Spleen (tissue), 11 donors: ENCODE data around the gene VCP. TPM values are rescaled to one million over a fixed set of nuclear protein-coding genes. Genes with fewer than 3 reads are reported as not detected.

Experiments used
- DNase-seq: peaks from one replicate; pipeline ENCODE4 v3.0.0-alpha.2; 2020
- H3K27ac ChIP-seq, 8 donors: fragments of 200-600 bp; sonication (generic) in 7 of 8; 1 replicate in 4 of 8; 2 replicates in 4 of 8; pipeline versions ENCODE4 v1.5.0 to v1.8.0; 2016 to 2021; ENCODE audit warnings: inconsistent platforms in 4 of 8, mild to moderate bottlenecking in 4 of 8, moderate library complexity in 1 of 8
- H3K27me3 ChIP-seq, 7 donors: fragments of 200-600 bp; sonication (generic) in 6 of 7; replicated peaks in 1 of 7; 1 replicate in 4 of 7; 2 replicates in 3 of 7; pipeline versions ENCODE4 v1.5.0 to v1.8.0; 2016 to 2021; ENCODE audit warnings: inconsistent platforms in 3 of 7, mild to moderate bottlenecking in 1 of 7
- H3K36me3 ChIP-seq, 6 donors: fragments of 200-600 bp; sonication (generic) in 5 of 6; 1 replicate in 4 of 6; 2 replicates in 2 of 6; pipeline versions ENCODE4 v1.5.0 to v1.8.0; 2016 to 2021; ENCODE audit warnings: inconsistent platforms in 2 of 6
- H3K4me1 ChIP-seq, 6 donors: fragments of 200-600 bp; sonication (generic) in 5 of 6; 1 replicate in 3 of 6; 2 replicates in 3 of 6; pipeline versions ENCODE4 v1.5.0 to v1.8.0; 2016 to 2021; ENCODE audit warnings: inconsistent platforms in 3 of 6
- H3K4me3 ChIP-seq, 8 donors: fragments of 200-600 bp; sonication (generic) in 7 of 8; 1 replicate in 4 of 8; 2 replicates in 4 of 8; pipeline versions ENCODE4 v1.5.0 to v1.8.0; 2016 to 2021; ENCODE audit warnings: inconsistent platforms in 4 of 8, mild to moderate bottlenecking in 4 of 8, moderate library complexity in 2 of 8
- H3K9me3 ChIP-seq, 8 donors: fragments of 200-600 bp; sonication (generic) in 7 of 8; 1 replicate in 4 of 8; 2 replicates in 4 of 8; pipeline versions ENCODE4 v1.5.0 to v1.8.0; 2016 to 2021; ENCODE audit warnings: inconsistent platforms in 4 of 8
- POLR2A ChIP-seq, 3 donors: fragments of 450-650 bp; IDR thresholded peaks; one replicate each; pipeline ENCODE4 v1.5.1; 2017; ENCODE audit warnings: antibody characterized with exemption in 3 of 3, mild to moderate bottlenecking in 1 of 3
- POLR2AphosphoS5 ChIP-seq, 3 donors: sonication (generic); formaldehyde crosslinking; IDR thresholded peaks; one replicate each; pipeline ENCODE4 v1.5.1; 2017; ENCODE audit warnings: antibody characterized with exemption in 3 of 3
- WGBS, 5 donors: extraction: QIAGEN DNeasy Blood & Tissue Kit in 3 of 5; methylation state at CpG; one replicate each; pipeline versions ENCODE4 v1.1.5 to v1.1.7; 2013 to 2018; 5-methylcytosine and 5-hydroxymethylcytosine counted together
- intact Hi-C: fragments of 100-400 bp; cut with DNase I; formaldehyde crosslinking; loops from one replicate; pipeline ENCODE4 v1.15.0; 2023; ENCODE audit warnings: low total_unique reads
- polyA plus RNA-seq, 3 donors: library from polyadenylated mRNA; stranded (reverse); fragments of 200-250 nt; gene quantifications; one replicate each; pipeline ENCODE4 v1.2.1, GENCODE V29; 2013
- total RNA-seq, 7 donors: library from RNA; depleted of rRNA in 3 of 7; stranded (reverse); fragments of >200 nt in 3 of 7; fragmentation: NEBNext Ultra II Directional in 4 of 7; extraction: Animal tissue kit (Norgen Biotek cat#: 25700) in 4 of 7; gene quantifications; one replicate each; pipeline versions ENCODE4 v1.1.0 to v1.2.1, GENCODE V29; 2016 to 2021
- TF ChIP-seq, protein P1 (sequence below), 11 experiments: fragments of 200-600 bp in 7 of 11; fragments of 450-650 bp in 4 of 11; sonication (generic) in 4 of 11; IDR thresholded peaks in 8 of 11; conservative IDR thresholded peaks in 3 of 11; 1 replicate in 7 of 11; 2 replicates in 4 of 11; pipeline versions ENCODE4 v1.4.0 to v1.8.0; 2016 to 2021; ENCODE audit warnings: antibody characterized with exemption in 11 of 11, inconsistent platforms in 4 of 11, mild to moderate bottlenecking in 1 of 11
- donor health status: healthy with polysubstance abuse.
- donor health status: DM: no; HTN: no; CAD: no; lungs with moderate emphysema.
- donor health status: DM: no; HTN: no; CAD: no.
- donor health status: Bipolar disorder and iron deficiency.
- donor health status: healthy.
- donor health status: DM: no; HTN: no; CAD: no.
- donor health status: DM: yes; HTN: yes; CAD: no.

The VCP gene
- total and polyA plus RNA-seq, 10 donors: 48.5 to 269 (median 166) TPM

DNA sequence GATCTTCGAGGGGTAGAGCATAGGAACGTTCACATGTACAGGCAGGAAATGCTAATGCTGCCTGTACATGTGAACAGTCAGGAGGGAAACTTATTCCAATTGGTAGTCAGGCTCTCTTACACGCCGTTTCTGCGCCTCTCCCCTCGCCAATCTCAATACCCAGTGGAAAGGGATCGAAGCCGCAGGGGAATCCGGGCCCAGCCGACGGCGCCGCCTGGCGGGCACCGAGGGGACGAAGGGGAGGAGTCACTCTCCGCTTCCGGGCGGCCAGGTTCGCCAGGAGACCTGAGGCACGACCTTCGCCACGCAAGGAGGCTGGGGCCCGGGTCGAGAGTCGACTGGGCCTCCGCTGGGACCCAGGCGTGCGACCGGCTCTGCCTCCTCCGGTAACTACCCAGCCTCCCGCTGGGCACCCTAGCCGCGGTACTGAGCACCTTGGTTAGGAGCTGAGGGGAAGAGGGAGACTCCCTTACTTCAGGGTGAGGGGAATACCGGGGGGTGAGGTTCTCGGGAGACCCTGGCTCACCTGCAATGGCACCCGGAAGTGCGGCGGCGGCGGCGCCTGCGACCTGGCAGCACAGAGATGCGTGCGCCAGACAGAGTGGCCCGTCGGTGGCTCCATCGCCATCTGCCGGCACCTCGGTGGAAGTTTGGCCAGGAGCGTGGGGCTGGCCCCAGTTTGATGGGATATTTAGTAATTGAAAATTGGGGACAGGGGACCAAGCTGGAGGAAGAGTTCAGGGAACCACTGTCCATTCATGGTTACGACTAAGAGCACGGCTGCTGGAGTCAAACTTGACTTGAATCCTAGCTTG, 23.8 kb upstream of the VCP start, which contains the start of gene PIGO:
Gene PIGO (minus strand): TSS at position 557 of the 815 bp plus-strand sequence. CDS start 1,026 bp downstream, outside the sequence.
- peak within 1 kb of the TSS; percentile 60 to 91 (median 74) for H3K4me3 ChIP-seq
- intact Hi-C loops: loop anchor here (10.0 kb wide), 2 partner anchors 111 to 201 kb away; partner anchors contain the start of gene DNAJB5
- peak within 1 kb of the TSS; percentile 97 to 99 (median 98) for H3K27ac ChIP-seq
- H3K4me1 ChIP-seq: peaks cover 8 to 35% (median 17%) of the 10 kb centered on the region in 6 donors
- peak; percentile 99 for DNase-seq
- TF ChIP-seq POLR2A (IDR thresholded peaks at IDR 0.05) (peak in 1 of 3 donors; percentile 58), POLR2AphosphoS5 (IDR thresholded peaks at IDR 0.05) (peak; percentile 88 to 93 (median 90))
- TF ChIP-seq, protein P1, sequence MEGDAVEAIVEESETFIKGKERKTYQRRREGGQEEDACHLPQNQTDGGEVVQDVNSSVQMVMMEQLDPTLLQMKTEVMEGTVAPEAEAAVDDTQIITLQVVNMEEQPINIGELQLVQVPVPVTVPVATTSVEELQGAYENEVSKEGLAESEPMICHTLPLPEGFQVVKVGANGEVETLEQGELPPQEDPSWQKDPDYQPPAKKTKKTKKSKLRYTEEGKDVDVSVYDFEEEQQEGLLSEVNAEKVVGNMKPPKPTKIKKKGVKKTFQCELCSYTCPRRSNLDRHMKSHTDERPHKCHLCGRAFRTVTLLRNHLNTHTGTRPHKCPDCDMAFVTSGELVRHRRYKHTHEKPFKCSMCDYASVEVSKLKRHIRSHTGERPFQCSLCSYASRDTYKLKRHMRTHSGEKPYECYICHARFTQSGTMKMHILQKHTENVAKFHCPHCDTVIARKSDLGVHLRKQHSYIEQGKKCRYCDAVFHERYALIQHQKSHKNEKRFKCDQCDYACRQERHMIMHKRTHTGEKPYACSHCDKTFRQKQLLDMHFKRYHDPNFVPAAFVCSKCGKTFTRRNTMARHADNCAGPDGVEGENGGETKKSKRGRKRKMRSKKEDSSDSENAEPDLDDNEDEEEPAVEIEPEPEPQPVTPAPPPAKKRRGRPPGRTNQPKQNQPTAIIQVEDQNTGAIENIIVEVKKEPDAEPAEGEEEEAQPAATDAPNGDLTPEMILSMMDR (IDR thresholded peaks at IDR 0.05 in 8 of 11, conservative IDR thresholded peaks at IDR 0.05 in 3 of 11): peak; percentile 76 to 92 (median 83)
- H3K36me3 ChIP-seq: peaks cover 0 to 56% (median 44%) of the 10 kb centered on the region in 6 donors
- 0 to 1% (median 0%) methylated on average over 19 to 53 of the region's 53 CpGs for WGBS, 5 donors
- H3K27me3 ChIP-seq: no peaks in the 10 kb centered on the region
- no peaks in the 10 kb centered on the region for H3K9me3 ChIP-seq

DNA sequence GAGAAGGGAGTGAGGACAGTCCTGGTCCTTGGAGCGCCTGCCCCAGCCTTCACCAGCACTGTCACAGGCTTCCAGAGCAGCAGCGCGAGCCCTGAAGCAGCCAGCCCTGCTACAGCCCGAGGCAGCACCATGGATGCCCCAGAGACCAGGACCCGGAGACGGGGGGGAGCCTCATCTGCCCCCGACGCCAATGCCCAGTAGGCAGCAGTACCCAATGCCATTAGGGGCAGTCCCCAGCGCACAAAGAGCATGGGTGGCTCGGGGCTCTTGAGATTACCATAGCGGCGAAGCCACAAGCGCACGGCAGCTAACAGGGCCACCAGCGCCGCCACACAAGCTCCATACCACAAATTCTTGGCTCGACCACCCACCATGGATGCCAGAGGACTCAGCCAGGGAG, 19.1 kb upstream of the VCP start:
- no peak for DNase-seq
- TF ChIP-seq, protein P1 (IDR thresholded peaks at IDR 0.05 in 8 of 11, conservative IDR thresholded peaks at IDR 0.05 in 3 of 11): no peak
- TF ChIP-seq POLR2AphosphoS5 (IDR thresholded peaks at IDR 0.05) (peak in 1 of 3 donors; percentile 24), POLR2A (IDR thresholded peaks at IDR 0.05) (no peak)
- intact Hi-C loops: loop anchor here (10.0 kb wide), 2 partner anchors 107 to 197 kb away; partner anchors contain the start of gene DNAJB5

DNA sequence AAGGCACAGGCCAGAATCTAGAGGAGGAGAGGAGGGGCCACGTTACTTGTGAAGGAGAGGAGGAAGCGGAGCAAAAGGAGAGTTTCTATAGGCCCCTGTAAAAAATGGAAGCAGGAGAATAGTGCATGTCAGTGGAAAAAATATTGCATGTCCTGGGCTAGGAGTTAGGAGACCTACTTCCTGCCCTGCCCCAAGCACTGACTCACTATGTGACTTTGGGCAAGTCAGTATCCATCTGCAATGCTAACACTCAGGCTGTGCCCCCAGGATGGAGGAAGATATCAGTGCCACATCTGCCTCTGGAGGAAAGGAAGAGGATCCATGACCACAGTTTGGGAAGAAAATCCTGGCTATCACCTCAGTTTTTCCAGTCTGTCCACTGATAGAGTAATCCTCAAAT, 17.0 kb upstream of the VCP start:
- Histone ChIP-seq H3K36me3 (peaks cover 0 to 85% (median 62%) of the 10 kb centered on the region in 6 donors), H3K27me3 (no peaks in the 10 kb centered on the region), H3K9me3 (no peaks in the 10 kb centered on the region), H3K4me1 (peaks cover 0 to 5% (median 0%) of the 10 kb centered on the region in 6 donors), H3K27ac (no peak overlapping the region), H3K4me3 (no peak overlapping the region)
- TF ChIP-seq POLR2AphosphoS5 (IDR thresholded peaks at IDR 0.05) (no peak), POLR2A (IDR thresholded peaks at IDR 0.05) (no peak)
- TF ChIP-seq, protein P1 (IDR thresholded peaks at IDR 0.05 in 8 of 11, conservative IDR thresholded peaks at IDR 0.05 in 3 of 11): no peak
- 70 to 100% (median 96%) methylated on average over 2 of the region's 2 CpGs for WGBS, 5 donors
- intact Hi-C loops: no loop called here
- no peak for DNase-seq

More for the DNA sequence above, 19.1 kb upstream of the VCP start:
- Histone ChIP-seq H3K27me3 (no peaks in the 10 kb centered on the region), H3K4me3 (no peak overlapping the region), H3K4me1 (peaks cover 8 to 22% (median 11%) of the 10 kb centered on the region in 6 donors), H3K9me3 (no peaks in the 10 kb centered on the region), H3K36me3 (peaks cover 0 to 79% (median 62%) of the 10 kb centered on the region in 6 donors), H3K27ac (no peak overlapping the region)
- WGBS, 5 donors: 94 to 98% (median 97%) methylated on average over 6 to 17 of the region's 17 CpGs

DNA sequence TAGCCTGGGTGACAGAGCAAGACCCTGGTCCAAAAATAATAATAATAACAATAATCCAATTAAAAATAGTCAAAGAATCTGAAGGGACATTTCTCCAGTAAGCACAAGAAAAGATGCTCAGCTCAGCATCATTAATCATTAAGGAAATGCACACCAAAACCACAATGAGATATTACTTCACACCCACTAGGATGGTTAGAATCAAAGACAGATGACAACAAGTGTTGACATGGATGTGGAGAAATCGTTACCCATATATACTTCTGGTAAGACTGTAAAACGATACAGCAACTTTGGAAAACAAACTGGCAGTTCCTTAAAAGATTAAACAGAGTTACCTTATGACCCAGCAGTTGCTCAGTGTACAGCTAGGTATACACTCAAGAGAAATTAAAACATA, 12.7 kb upstream of the VCP start:
- DNase-seq: no peak
- Histone ChIP-seq H3K4me3 (no peak overlapping the region), H3K27me3 (no peaks in the 10 kb centered on the region), H3K9me3 (no peaks in the 10 kb centered on the region), H3K27ac (peak overlapping the region in 1 of 8 donors; percentile 35), H3K4me1 (peaks cover 0 to 9% (median 5%) of the 10 kb centered on the region in 6 donors), H3K36me3 (peaks cover 0 to 42% (median 29%) of the 10 kb centered on the region in 6 donors)
- intact Hi-C loops: no loop called here
- TF ChIP-seq, protein P1 (IDR thresholded peaks at IDR 0.05 in 8 of 11, conservative IDR thresholded peaks at IDR 0.05 in 3 of 11): no peak
- no peak for TF ChIP-seq POLR2AphosphoS5 (IDR thresholded peaks at IDR 0.05)
- no peak for TF ChIP-seq POLR2A (IDR thresholded peaks at IDR 0.05)
- 53 to 79% (median 58%) methylated on average over 2 of the region's 2 CpGs for WGBS, 5 donors
